Esophagus (tissue), 2 donors: ENCODE measurements around the gene CPZ. TPM values are rescaled to one million over a fixed set of nuclear protein-coding genes. Genes with fewer than 3 reads are reported as not detected.

ENCODE experiments used
- H3K27ac ChIP-seq, 2 donors: one replicate each; pipeline ENCODE4 v1.5.1; 2013; ENCODE audit warnings: low read depth in 2 of 2, mild to moderate bottlenecking in 2 of 2, inconsistent platforms in 1 of 2, low read length in 1 of 2, moderate library complexity in 1 of 2
- H3K27me3 ChIP-seq, 2 donors: one replicate each; pipeline ENCODE4 v1.6.1; 2013; ENCODE audit warnings: low read length in 2 of 2, control low read depth in 1 of 2, mild to moderate bottlenecking in 1 of 2; ENCODE audit not compliant: insufficient read depth in 2 of 2, control insufficient read depth in 1 of 2
- H3K36me3 ChIP-seq, 2 donors: one replicate each; pipeline ENCODE4 v1.6.1; 2013; ENCODE audit warnings: low read length in 1 of 2; ENCODE audit not compliant: control insufficient read depth in 2 of 2, insufficient read depth in 2 of 2
- H3K4me1 ChIP-seq, 2 donors: one replicate each; pipeline ENCODE4 v1.6.1; 2013; ENCODE audit warnings: low read length in 1 of 2; ENCODE audit not compliant: control insufficient read depth in 2 of 2, insufficient read depth in 2 of 2
- H3K4me3 ChIP-seq, 2 donors: one replicate each; pipeline ENCODE4 v1.5.1; 2013; ENCODE audit warnings: low read length in 2 of 2, mild to moderate bottlenecking in 2 of 2, low read depth in 1 of 2, moderate library complexity in 1 of 2
- H3K9me3 ChIP-seq, 2 donors: one replicate each; pipeline ENCODE4 v1.6.1; 2013; ENCODE audit warnings: mild to moderate bottlenecking in 2 of 2, low read depth in 1 of 2, low read length in 1 of 2, moderate library complexity in 1 of 2; ENCODE audit not compliant: control insufficient read depth in 2 of 2, insufficient read depth in 1 of 2
- WGBS, 2 donors: extraction: QIAGEN DNeasy Blood & Tissue Kit; methylation state at CpG; one replicate each; pipeline ENCODE4 v1.1.7; 2013; 5-methylcytosine and 5-hydroxymethylcytosine counted together
- polyA plus RNA-seq, 2 donors: library from polyadenylated mRNA; stranded (reverse); fragments of 200-250 nt; gene quantifications; one replicate each; pipeline ENCODE4 v1.2.3, GENCODE V29; 2013
- donor health status: healthy with polysubstance abuse.
- donor health status: Bipolar disorder and iron deficiency.

Gene CPZ
- polyA plus RNA-seq, 2 donors: 3.4 to 7.2 TPM

GRCh38 chr4:8665406-8666360, 73.1 kb downstream of the CPZ start:
- no peaks in the 10 kb centered on the region for H3K36me3 ChIP-seq
- H3K4me3 ChIP-seq: no peak overlapping the region
- H3K9me3 ChIP-seq: peaks cover 0 to 3% of the 10 kb centered on the region in 2 donors
- H3K27ac ChIP-seq: no peak overlapping the region
- no peaks in the 10 kb centered on the region for H3K4me1 ChIP-seq
- peaks cover 0 to 4% of the 10 kb centered on the region in 2 donors for H3K27me3 ChIP-seq
- 77 to 79% methylated on average over 19 of the region's 19 CpGs for WGBS, 2 donors

- H3K27ac ChIP-seq: no peak overlapping the region
- H3K4me3 ChIP-seq: no peak overlapping the region
- H3K9me3 ChIP-seq: peaks cover 0 to 3% of the 10 kb centered on the region in 2 donors
- 70 to 73% methylated on average over 6 of the region's 6 CpGs for WGBS, 2 donors
- peaks cover 0 to 4% of the 10 kb centered on the region in 2 donors for H3K27me3 ChIP-seq
- no peaks in the 10 kb centered on the region for H3K4me1 ChIP-seq
- H3K36me3 ChIP-seq: no peaks in the 10 kb centered on the region
Measured at GRCh38 chr4:8666581-8666980, 74.0 kb downstream of the CPZ start.

Other genes with a start within 250 kb of the CPZ start
- 10 to 100 TPM; 31.8 to 36.1 TPM for gene ACOX3, start 152.0 kb upstream of the CPZ start, polyA plus RNA-seq
- 10 to 100 TPM; 15.6 to 17.2 TPM for gene TRMT44, start 152.0 kb upstream of the CPZ start, polyA plus RNA-seq
- gene GPR78, start 12.4 kb upstream of the CPZ start, polyA plus RNA-seq: 1 to 10 TPM; 4.7 to 8.9 TPM